GM13976 (cell line): ENCODE results near the gene DLL4.

Experiments used
- DNase-seq: peaks from one replicate; pipeline ENCODE4 v3.0.0; 2012; ENCODE audit warnings: low spot score
- CTCF ChIP-seq: IDR thresholded peaks from 2 replicates; pipeline ENCODE4 v1.5.1; 2012; ENCODE audit warnings: borderline replicate concordance, mild to moderate bottlenecking; ENCODE audit not compliant: insufficient read depth; ENCODE audit errors: extremely low read depth, missing control alignments, control extremely low read depth
- in situ Hi-C: fragments of 300-500 bp; cut with MboI; formaldehyde crosslinking; loops from one replicate; pipeline ENCODE4 v1.12.0; 2022; ENCODE audit warnings: low sequenced_read_pairs, mixed read lengths, inconsistent platforms; ENCODE audit not compliant: unreplicated experiment

Gene DLL4

GRCh38 chr15:40936234-40936708, 7.1 kb downstream of the DLL4 start:
- in situ Hi-C loops = no loop called here
- no peak for DNase-seq
- no peak for TF ChIP-seq CTCF

- TF ChIP-seq CTCF = peak; percentile 19
- in situ Hi-C loops = no loop called here
- no peak for DNase-seq
Observed at GRCh38 chr15:40936709-40937666, 7.8 kb downstream of the DLL4 start.

- in situ Hi-C loops = no loop called here
- DNase-seq = no peak
Observed at GRCh38 chr15:40937762-40938535, 8.8 kb downstream of the DLL4 start.

GRCh38 chr15:40938536-40938870, 9.4 kb downstream of the DLL4 start:
- DNase-seq = no peak
- TF ChIP-seq CTCF = no peak
- in situ Hi-C loops = no loop called here

More at GRCh38 chr15:40937762-40938535, 8.8 kb downstream of the DLL4 start:
- TF ChIP-seq CTCF = no peak

GRCh38 chr15:40940296-40940801, 11.2 kb downstream of the DLL4 start:
- DNase-seq = no peak
- no peak for TF ChIP-seq CTCF
- in situ Hi-C loops = no loop called here

GRCh38 chr15:40941068-40941527, 12.0 kb downstream of the DLL4 start:
- TF ChIP-seq CTCF = no peak
- DNase-seq = no peak
- in situ Hi-C loops = no loop called here
